Hepatic stellate cell (primary cell): ENCODE data around the gene ANAPC4.

Experiments
- DNase-seq: peaks from one replicate; pipeline ENCODE4 v3.0.0; 2011; ENCODE audit warnings: low spot score

ANAPC4 gene

DNA sequence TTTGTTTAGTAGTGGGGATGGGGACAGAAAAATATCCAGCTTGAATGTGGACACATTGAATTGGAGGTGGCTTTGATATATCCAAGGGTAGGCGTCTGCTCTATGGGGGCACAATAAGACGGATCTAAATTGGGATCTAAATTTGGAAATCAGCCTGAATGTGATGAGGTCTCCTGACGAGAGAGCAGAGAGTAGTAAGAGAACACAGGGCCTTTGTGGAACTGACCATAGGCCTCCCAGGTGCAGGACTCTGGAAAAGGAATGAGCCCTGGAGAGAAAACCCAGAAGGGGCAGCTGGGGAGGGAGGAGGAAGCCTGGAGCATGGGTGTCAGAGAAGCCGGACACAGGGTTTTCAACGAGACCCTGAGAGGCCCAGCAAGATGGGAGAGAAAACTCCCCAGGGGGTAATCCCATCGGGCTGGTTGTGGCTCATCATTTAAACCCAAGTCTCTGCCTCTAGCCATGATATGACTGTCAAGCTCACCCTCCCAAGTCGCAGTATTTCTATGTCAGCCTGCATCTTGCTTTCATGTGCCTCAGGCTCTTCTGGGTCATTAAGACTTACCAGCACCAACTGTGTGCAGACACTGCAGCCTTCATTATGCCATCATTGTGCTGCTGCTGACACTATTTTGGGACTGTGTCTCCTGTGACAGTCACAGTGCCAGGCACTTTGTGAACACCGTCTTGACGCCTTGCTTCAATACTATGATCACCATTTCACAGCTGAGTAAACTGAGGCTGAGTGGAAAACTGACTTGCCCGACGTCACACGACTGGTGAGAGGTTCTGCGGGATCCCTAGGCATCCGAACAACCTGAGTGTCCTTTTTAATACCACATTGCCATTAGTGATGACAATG, 57.1 kb downstream of the ANAPC4 start:
- no peak for DNase-seq

DNA sequence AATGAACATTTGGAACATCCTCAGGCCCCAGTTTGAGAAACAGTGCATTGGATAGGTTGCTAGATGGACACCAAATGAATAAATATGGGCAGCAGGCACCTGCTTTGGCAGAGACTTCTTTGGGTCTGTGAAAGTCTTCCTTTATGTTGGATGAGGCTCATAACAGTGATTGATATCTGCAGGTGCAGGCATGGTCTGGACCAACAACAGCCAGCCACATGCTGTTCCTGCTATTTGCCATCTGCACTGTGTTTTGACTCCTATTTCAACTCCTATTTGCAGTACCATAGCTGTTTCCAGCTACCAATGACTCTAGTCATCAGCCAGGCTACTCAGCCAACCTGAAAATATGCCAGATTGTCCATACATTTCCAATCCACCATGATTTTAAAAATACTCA, 60.9 kb downstream of the ANAPC4 start:
- no peak for DNase-seq

DNA sequence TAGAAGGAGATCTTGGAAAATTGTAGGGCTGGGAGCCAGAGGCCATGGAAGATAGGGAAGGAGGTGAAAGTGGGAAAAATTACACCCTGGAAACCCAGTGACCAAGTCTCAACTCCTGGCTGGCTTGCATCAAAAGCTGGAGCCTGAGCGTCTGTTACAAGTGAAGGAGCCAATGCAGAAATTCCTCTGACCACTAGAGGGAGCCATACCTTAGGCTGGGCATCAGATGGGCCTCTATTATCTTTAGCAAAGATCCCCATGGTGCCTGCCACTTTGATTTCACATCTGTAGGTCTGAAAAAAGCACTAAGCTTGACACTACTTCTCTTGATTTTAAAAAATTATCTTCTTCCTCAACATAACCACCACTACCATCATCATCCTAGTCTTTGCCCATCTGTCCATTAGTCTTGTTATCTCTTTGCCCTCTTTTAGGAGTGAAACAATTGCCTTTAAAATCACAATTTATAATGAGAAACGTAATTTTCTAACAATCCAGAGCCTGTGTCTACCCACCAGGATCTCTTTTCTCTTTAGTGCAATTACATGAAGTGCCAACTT, 62.9 kb downstream of the ANAPC4 start:
- DNase-seq = peak; percentile 73

GRCh38 chr4:25440478-25441030, 63.5 kb downstream of the ANAPC4 start:
- no peak for DNase-seq

DNA sequence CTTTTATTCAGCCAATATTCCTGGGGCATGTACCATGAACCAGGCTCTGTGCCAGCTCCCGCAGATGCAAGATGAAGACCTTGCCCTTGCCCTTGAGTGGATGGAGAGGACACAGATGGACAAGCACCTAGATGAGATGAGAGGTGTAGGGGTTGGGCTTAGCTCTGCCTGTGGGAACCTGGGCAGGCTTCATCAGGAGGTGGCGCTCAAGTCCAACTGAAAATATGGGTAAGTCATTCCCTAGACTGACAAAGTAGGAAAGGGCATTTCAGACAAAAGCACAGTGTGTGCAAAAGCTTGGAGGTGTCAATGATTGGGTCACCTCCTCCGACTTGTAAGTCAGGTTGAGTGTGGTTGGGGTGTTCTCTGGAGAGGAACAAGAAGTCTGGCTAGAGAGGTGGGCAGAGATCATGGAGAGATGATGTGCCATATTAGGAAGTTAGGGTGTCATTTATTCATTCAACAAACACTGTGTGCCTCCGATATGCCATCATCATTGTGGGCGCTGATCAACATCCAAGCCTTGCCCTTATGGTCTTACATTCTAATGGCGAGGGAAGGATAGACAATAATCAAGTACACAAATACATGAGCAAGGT, 64.6 kb downstream of the ANAPC4 start:
- DNase-seq = peak; percentile 41

DNA sequence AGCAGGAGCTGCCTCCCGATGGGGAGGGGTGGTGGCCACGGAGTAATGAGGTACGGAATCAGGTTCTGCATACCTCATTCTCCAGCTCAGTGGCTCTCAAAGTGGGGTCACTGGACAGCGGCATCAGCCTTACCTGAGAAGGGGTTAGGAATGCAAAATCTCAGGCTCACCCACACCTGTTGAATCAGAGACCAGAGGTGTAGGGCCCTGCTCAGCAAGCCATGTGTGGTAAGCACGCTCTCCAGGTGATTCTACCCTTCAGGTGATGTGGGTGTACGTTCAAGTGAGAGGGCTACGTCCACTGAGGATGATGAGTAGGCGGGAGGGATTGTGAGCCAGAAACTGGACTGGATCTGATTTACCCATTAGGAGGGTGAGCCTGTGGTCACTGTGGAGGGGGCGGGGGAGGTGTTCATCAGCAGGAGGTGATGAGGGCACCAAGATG, 65.8 kb downstream of the ANAPC4 start:
- DNase-seq = no peak

DNA sequence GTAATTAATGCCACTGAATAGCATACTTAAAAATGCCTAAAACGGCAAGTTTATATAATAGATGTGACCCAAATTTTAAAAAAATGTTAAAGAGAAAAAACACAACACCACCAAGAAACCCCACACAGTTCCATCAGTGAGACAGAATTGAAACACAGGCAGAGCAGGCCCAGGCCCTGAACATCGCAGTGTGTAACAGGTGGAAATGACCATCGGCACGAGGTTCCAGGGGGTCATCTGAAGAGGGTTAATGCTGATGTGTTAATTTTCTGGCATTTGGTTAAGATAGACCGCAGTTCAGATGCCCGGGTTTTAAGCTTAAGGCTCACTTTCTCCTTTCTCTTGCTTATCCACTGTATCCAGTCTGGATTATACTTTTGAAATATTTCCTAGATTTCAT, 66.8 kb downstream of the ANAPC4 start:
- DNase-seq = no peak

- no peak for DNase-seq
These were observed 69.5 kb downstream of the ANAPC4 start for GRCh38 chr4:25446611-25447010.

DNA sequence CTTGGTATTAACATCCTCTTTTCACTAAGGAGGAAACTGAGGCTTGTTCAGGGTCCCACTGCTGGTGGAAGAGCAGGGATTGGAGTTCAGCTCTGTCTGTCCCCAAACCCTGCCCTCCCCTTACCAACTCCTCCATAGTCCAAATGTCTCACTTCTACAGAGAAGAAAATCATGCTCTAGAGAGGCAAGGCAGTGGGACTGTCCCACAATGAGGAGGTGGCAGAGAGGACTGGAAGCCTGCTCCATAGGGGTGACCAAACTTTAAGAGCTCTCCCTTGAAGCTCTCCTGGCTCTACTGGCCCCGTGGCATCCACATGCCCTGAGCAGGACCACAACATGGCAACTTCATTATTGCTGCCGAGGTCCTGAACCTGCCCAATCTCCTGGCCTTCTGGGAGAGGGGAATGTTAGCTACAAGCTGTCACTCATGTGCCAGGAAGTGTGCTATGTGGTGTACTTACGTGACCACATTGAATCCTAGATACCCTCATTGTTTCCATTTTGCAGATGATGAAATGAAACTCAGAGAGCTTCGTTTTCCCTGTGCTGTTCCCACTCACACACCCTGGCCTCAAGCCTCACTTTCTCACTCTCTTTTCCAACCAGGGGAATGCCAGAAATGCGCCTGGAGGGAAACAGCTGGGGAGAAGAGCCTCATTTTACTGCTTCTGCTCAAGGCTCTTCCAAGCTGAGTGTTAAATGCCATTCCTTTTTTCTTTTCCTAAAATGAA, 71.5 kb downstream of the ANAPC4 start:
- DNase-seq = no peak

GRCh38 chr4:25449270-25449669, 72.2 kb downstream of the ANAPC4 start:
- no peak for DNase-seq

- DNase-seq = no peak
These were observed 72.6 kb downstream of the ANAPC4 start for GRCh38 chr4:25449688-25450087.

DNA sequence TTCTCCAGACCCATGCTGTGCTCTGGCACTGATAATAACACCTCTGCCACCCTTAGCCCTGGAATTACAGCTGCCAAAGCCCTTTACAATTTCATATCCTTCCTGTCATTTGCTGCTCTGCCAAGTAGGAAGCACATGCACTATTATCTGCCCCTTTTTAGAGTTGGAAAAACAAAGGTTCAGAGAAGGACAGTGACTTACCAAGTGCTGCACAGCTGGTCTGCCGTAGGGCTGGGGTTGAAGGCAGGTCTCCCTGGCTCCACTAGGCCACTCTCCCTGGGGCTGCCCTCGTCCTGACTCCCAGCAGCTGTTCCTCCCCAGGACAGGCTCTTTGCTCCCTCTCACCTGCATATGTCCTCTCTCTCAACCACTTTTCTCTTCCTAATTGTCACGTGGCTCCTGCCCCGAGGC, 73.4 kb downstream of the ANAPC4 start:
- no peak for DNase-seq

- DNase-seq = no peak
These were observed 74.6 kb downstream of the ANAPC4 start for GRCh38 chr4:25451676-25452075.

GRCh38 chr4:25452081-25452480, 75.0 kb downstream of the ANAPC4 start:
- DNase-seq = no peak

DNA sequence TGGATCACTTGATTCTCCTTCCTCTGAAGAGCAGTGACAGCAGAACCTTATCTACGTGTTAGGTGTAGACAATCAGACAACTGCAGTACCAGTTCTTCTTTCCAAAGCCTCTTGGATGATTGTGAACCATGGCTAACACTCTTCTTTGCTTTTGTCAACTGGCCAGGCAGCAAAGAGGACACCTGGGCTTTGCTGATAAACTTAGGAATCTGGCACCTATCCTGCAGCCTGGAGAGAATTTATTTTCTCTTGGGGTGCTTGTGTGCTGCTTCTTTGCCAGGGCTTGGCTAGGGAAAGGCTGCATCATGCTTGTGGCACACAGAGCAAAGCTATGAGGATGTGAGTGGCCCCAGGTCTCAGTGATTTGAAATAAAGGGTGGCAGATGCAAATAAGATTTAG, 77.4 kb downstream of the ANAPC4 start:
- no peak for DNase-seq

- DNase-seq = peak; percentile 45
These were observed 80.1 kb downstream of the ANAPC4 start for GRCh38 chr4:25457053-25457715.

- no peak for DNase-seq
These were observed 90.1 kb downstream of the ANAPC4 start for GRCh38 chr4:25466966-25467697.

DNA sequence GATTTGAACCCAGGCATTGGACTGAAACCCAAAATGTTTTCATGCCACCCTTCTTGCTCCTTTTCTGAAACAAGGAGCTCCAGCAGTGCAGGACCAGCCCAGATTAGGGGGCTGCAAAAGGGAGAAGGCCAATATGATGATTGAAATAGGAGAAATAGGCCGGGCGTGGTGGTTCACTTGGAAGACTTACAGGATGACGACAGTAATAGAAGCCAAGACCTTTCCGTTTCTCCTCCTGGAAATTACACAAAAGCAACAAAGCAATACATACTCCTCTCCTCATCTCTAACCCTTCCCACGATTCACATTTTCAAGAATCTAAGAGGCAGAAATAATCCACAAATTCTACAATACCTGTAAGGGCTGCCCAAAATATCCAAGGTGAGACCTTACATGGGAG, 90.8 kb downstream of the ANAPC4 start:
- DNase-seq = no peak
